Left ventricle myocardium superior (tissue), 1 donor: ENCODE results near the gene RBM19. TPM values are rescaled to one million over a fixed set of nuclear protein-coding genes. Genes with fewer than 3 reads are reported as not detected.

Source experiments
- ATAC-seq: fragments of 200-7000 bp; cut with Tn5 transposase; one replicate; pipeline ENCODE4 v1.9.1; 2020; ENCODE audit warnings: mild to moderate bottlenecking, moderate library complexity
- DNase-seq: peaks from one replicate; pipeline ENCODE4 v3.0.0-alpha.2; 2020
- intact Hi-C: fragments of 100-400 bp; cut with micrococcal nuclease; formaldehyde crosslinking; loops from one replicate; pipeline ENCODE4 v1.11.0; 2022
- total RNA-seq: library from RNA; stranded (reverse); fragmentation: NEBNext Ultra II Directional; extraction: Animal tissue kit (Norgen Biotek cat#: 25700); gene quantifications from one replicate; pipeline ENCODE4 v1.2.1, GENCODE V29; 2021
- donor health status: DM: no; HTN: yes; CAD: no; lungs with severe emphysema.

RBM19 gene
- total RNA-seq, 1 donor from 2014 or later, result 19.8 TPM

GRCh38 chr12:113781415-113782198 lies 184.5 kb downstream of the RBM19 start:
- intact Hi-C loops, result no loop called here
- ATAC-seq (no peak), DNase-seq (no peak)

- intact Hi-C loops, result no loop called here
- DNase-seq (no peak), ATAC-seq (no peak)
These were observed 186.4 kb downstream of the RBM19 start for GRCh38 chr12:113779774-113780173.

- no peak for DNase-seq
- intact Hi-C loops, result no loop called here
- no peak for ATAC-seq
These were observed 187.5 kb downstream of the RBM19 start for GRCh38 chr12:113778432-113779132.

GRCh38 chr12:113777751-113778150 lies 188.4 kb downstream of the RBM19 start:
- intact Hi-C loops, result no loop called here
- DNase-seq (no peak), ATAC-seq (no peak)

- intact Hi-C loops, result no loop called here
- ATAC-seq (no peak), DNase-seq (no peak)
These were observed 189.6 kb downstream of the RBM19 start for GRCh38 chr12:113776536-113776935.

- intact Hi-C loops, result no loop called here
- no peak for DNase-seq
- no peak for ATAC-seq
These were observed 191.6 kb downstream of the RBM19 start for GRCh38 chr12:113774526-113774925.

GRCh38 chr12:113772505-113773030 lies 193.6 kb downstream of the RBM19 start:
- intact Hi-C loops, result no loop called here
- ATAC-seq (no peak), DNase-seq (no peak)

GRCh38 chr12:113770389-113770865 lies 195.7 kb downstream of the RBM19 start:
- ATAC-seq (no peak), DNase-seq (no peak)
- intact Hi-C loops, result no loop called here

GRCh38 chr12:113769305-113769704 lies 196.8 kb downstream of the RBM19 start:
- DNase-seq (no peak), ATAC-seq (no peak)
- intact Hi-C loops, result no loop called here

GRCh38 chr12:113768850-113769249 lies 197.3 kb downstream of the RBM19 start:
- ATAC-seq, result no peak
- intact Hi-C loops, result no loop called here
- no peak for DNase-seq

- intact Hi-C loops, result no loop called here
- ATAC-seq (no peak), DNase-seq (no peak)
These were observed 198.9 kb downstream of the RBM19 start for GRCh38 chr12:113766879-113767878.
